Adipocyte (in vitro differentiated cells): ENCODE results near the gene SYCP1.
A peak's percentile ranks its signal among the peaks of the same experiment; 100 is the strongest.
"Not testable (repeated sequence)": the region's sequence is repeated elsewhere in the genome, so short reads cannot be mapped to it uniquely, and the experiment has no call there.

Source experiments
- DNase-seq: peaks from one replicate; pipeline ENCODE4 v3.0.0-alpha.2; 2015; ENCODE audit warnings: low read depth
- H3K27me3 ChIP-seq: replicated peaks from 2 replicates; pipeline ENCODE4 v1.7.0; 2013; ENCODE audit warnings: mild to moderate bottlenecking, low read length, moderate library complexity; ENCODE audit not compliant: control insufficient read depth, insufficient read depth
- H3K36me3 ChIP-seq: 2 replicates; pipeline ENCODE4 v1.7.0; 2013; ENCODE audit warnings: low read length, mild to moderate bottlenecking, moderate library complexity; ENCODE audit not compliant: control insufficient read depth, insufficient read depth, severe bottlenecking
- H3K4me1 ChIP-seq: 2 replicates; pipeline ENCODE4 v1.7.0; 2013; ENCODE audit warnings: mild to moderate bottlenecking, low read length, moderate library complexity; ENCODE audit not compliant: control insufficient read depth, insufficient read depth
- H3K4me3 ChIP-seq: 2 replicates; pipeline ENCODE4 v1.7.0; 2013; ENCODE audit warnings: mild to moderate bottlenecking, low read length, moderate library complexity
- H3K9ac ChIP-seq: 2 replicates; pipeline ENCODE4 v1.7.0; 2013; ENCODE audit warnings: mild to moderate bottlenecking, low read length, moderate library complexity
- H3K9me3 ChIP-seq: 2 replicates; pipeline ENCODE4 v1.7.0; 2013; ENCODE audit warnings: mild to moderate bottlenecking, low read length, moderate library complexity; ENCODE audit not compliant: control insufficient read depth

Gene SYCP1

GRCh38 chr1:114854693-114855320 lies at the start of gene SYCP1:
Gene SYCP1 (plus strand): TSS chr1:114854863. CDS start chr1:114855465, 602 bp downstream.
- H3K9ac ChIP-seq, result no peak within 1 kb of the TSS
- DNase-seq, result no peak
- peak within 1 kb of the TSS; percentile 68 for H3K4me3 ChIP-seq
- H3K27me3 ChIP-seq, result peaks cover 29% of the 10 kb centered on the region
- H3K4me1 ChIP-seq, result peaks cover 3% of the 10 kb centered on the region
- no peaks in the 10 kb centered on the region for H3K36me3 ChIP-seq
- peaks cover 8% of the 10 kb centered on the region for H3K9me3 ChIP-seq

GRCh38 chr1:114819869-114820268 lies 34.8 kb upstream of the SYCP1 start:
- H3K9me3 ChIP-seq, result peaks cover 17% of the 10 kb centered on the region
- no peaks in the 10 kb centered on the region for H3K36me3 ChIP-seq
- no peaks in the 10 kb centered on the region for H3K4me1 ChIP-seq
- no peaks in the 10 kb centered on the region for H3K27me3 ChIP-seq
- no peak overlapping the region for H3K9ac ChIP-seq
- H3K4me3 ChIP-seq, result no peak overlapping the region
- DNase-seq, result no peak

GRCh38 chr1:114820392-114820791 lies 34.3 kb upstream of the SYCP1 start:
- Histone ChIP-seq H3K4me3 (no peak overlapping the region), H3K9me3 (peaks cover 17% of the 10 kb centered on the region), H3K36me3 (no peaks in the 10 kb centered on the region), H3K4me1 (no peaks in the 10 kb centered on the region), H3K9ac (no peak overlapping the region), H3K27me3 (no peaks in the 10 kb centered on the region)
- DNase-seq, result no peak

- no peaks in the 10 kb centered on the region for H3K36me3 ChIP-seq
- H3K4me1 ChIP-seq, result no peaks in the 10 kb centered on the region
- no peak overlapping the region for H3K9ac ChIP-seq
- H3K9me3 ChIP-seq, result peaks cover 17% of the 10 kb centered on the region
- no peaks in the 10 kb centered on the region for H3K27me3 ChIP-seq
- no peak for DNase-seq
- no peak overlapping the region for H3K4me3 ChIP-seq
Observed at GRCh38 chr1:114821978-114822377, 32.7 kb upstream of the SYCP1 start.

- no peak for DNase-seq
- Histone ChIP-seq H3K4me3 (no peak overlapping the region), H3K36me3 (no peaks in the 10 kb centered on the region), H3K27me3 (no peaks in the 10 kb centered on the region), H3K9me3 (no peaks in the 10 kb centered on the region), H3K4me1 (no peaks in the 10 kb centered on the region), H3K9ac (no peak overlapping the region)
Observed at GRCh38 chr1:114828251-114828650, 26.4 kb upstream of the SYCP1 start.

GRCh38 chr1:114830075-114830474 lies 24.6 kb upstream of the SYCP1 start:
- H3K9me3 ChIP-seq, H3K36me3 ChIP-seq: not testable (repeated sequence)

GRCh38 chr1:114831276-114831994 lies 23.2 kb upstream of the SYCP1 start:
- no peak overlapping the region for H3K9ac ChIP-seq
- no peak for DNase-seq
- H3K4me3 ChIP-seq, result no peak overlapping the region
- no peaks in the 10 kb centered on the region for H3K4me1 ChIP-seq
- no peaks in the 10 kb centered on the region for H3K36me3 ChIP-seq
- no peaks in the 10 kb centered on the region for H3K27me3 ChIP-seq
- H3K9me3 ChIP-seq, result no peaks in the 10 kb centered on the region

More at GRCh38 chr1:114830075-114830474, 24.6 kb upstream of the SYCP1 start:
- H3K4me3 ChIP-seq, H3K9ac ChIP-seq, DNase-seq, H3K27me3 ChIP-seq, H3K4me1 ChIP-seq: not testable (repeated sequence)

- Histone ChIP-seq H3K9me3 (no peaks in the 10 kb centered on the region), H3K9ac (no peak overlapping the region), H3K4me3 (no peak overlapping the region), H3K4me1 (no peaks in the 10 kb centered on the region), H3K27me3 (no peaks in the 10 kb centered on the region), H3K36me3 (no peaks in the 10 kb centered on the region)
- no peak for DNase-seq
Observed at GRCh38 chr1:114832057-114832456, 22.6 kb upstream of the SYCP1 start.

GRCh38 chr1:114833421-114833820 lies 21.2 kb upstream of the SYCP1 start:
- H3K9ac ChIP-seq, result no peak overlapping the region
- no peaks in the 10 kb centered on the region for H3K9me3 ChIP-seq
- no peaks in the 10 kb centered on the region for H3K36me3 ChIP-seq
- no peak for DNase-seq
- no peaks in the 10 kb centered on the region for H3K27me3 ChIP-seq
- H3K4me1 ChIP-seq, result no peaks in the 10 kb centered on the region
- no peak overlapping the region for H3K4me3 ChIP-seq

- Histone ChIP-seq H3K36me3 (no peaks in the 10 kb centered on the region), H3K27me3 (no peaks in the 10 kb centered on the region), H3K9me3 (no peaks in the 10 kb centered on the region), H3K4me1 (no peaks in the 10 kb centered on the region), H3K4me3 (no peak overlapping the region), H3K9ac (no peak overlapping the region)
- no peak for DNase-seq
Observed at GRCh38 chr1:114844270-114844669, 10.4 kb upstream of the SYCP1 start.

- H3K36me3 ChIP-seq, result no peaks in the 10 kb centered on the region
- no peak overlapping the region for H3K4me3 ChIP-seq
- no peak overlapping the region for H3K9ac ChIP-seq
- peaks cover 8% of the 10 kb centered on the region for H3K9me3 ChIP-seq
- peaks cover 30% of the 10 kb centered on the region for H3K27me3 ChIP-seq
- H3K4me1 ChIP-seq, result peaks cover 3% of the 10 kb centered on the region
- no peak for DNase-seq
Observed at GRCh38 chr1:114853584-114853983, 1.1 kb upstream of the SYCP1 start.
